CD4-positive, alpha-beta T cell (primary cell): ENCODE measurements around the gene NR5A1. TPM values are rescaled to one million over a fixed set of nuclear protein-coding genes. Genes with fewer than 3 reads are reported as not detected.

ENCODE experiments used
- ATAC-seq: fragments of 200-7000 bp; cut with Tn5 transposase; one replicate; pipeline ENCODE4 v1.10.0; 2022; ENCODE audit warnings: mild to moderate bottlenecking; ENCODE audit not compliant: poor library complexity
- CTCF ChIA-PET: fragments of 350-600 bp; sonication (Branson Sonifier 250); formaldehyde crosslinking; loops from one replicate; lab custom pipeline; 2021; ENCODE audit warnings: antibody characterized with exemption, inconsistent platforms; lab: Charles Lee
- POLR2A ChIA-PET: fragments of 350-600 bp; sonication (Branson Sonifier 250); formaldehyde crosslinking; loops from one replicate; lab custom pipeline; 2021; ENCODE audit warnings: antibody characterized with exemption, inconsistent platforms; lab: Charles Lee
- DNase-seq, 14 experiments: peaks; one replicate each; pipeline ENCODE4 v3.0.0-alpha.2; 2013 to 2020; ENCODE audit warnings: mixed read lengths in 2 of 14
- H3K27ac ChIP-seq, 2 donors: one replicate each; pipeline versions ENCODE4 v1.5.1 to v1.7.0; 2013; ENCODE audit warnings: low read length in 2 of 2, low read depth in 1 of 2, mild to moderate bottlenecking in 1 of 2
- H3K27me3 ChIP-seq, 2 experiments: 1 replicate in 1 of 2; 2 replicates in 1 of 2; pipeline versions ENCODE4 v1.6.1 to v1.7.0; 2013; ENCODE audit warnings: low read length in 2 of 2, control low read depth in 1 of 2, mild to moderate bottlenecking in 1 of 2, moderate library complexity in 1 of 2; ENCODE audit not compliant: insufficient read depth in 2 of 2, control insufficient read depth in 1 of 2
- H3K36me3 ChIP-seq: one replicate; pipeline ENCODE4 v1.6.1; 2013; ENCODE audit warnings: low read length, control low read depth; ENCODE audit not compliant: insufficient read depth
- H3K4me1 ChIP-seq: one replicate; pipeline ENCODE4 v1.6.1; 2013; ENCODE audit warnings: low read length, control low read depth; ENCODE audit not compliant: insufficient read depth
- H3K4me3 ChIP-seq: one replicate; pipeline ENCODE4 v1.5.1; 2013; ENCODE audit warnings: mild to moderate bottlenecking, low read length, moderate library complexity
- H3K9me3 ChIP-seq, 2 experiments: 1 replicate in 1 of 2; 2 replicates in 1 of 2; pipeline versions ENCODE4 v1.6.1 to v1.7.0; 2013; ENCODE audit warnings: low read length in 2 of 2, mild to moderate bottlenecking in 2 of 2, control low read depth in 1 of 2, moderate library complexity in 1 of 2; ENCODE audit not compliant: control insufficient read depth in 1 of 2, insufficient read depth in 1 of 2
- H3K27ac Mint-ChIP-seq: one replicate; pipeline ENCODE4 v1.8.0; 2020; ENCODE audit warnings: mixed read lengths
- H3K27me3 Mint-ChIP-seq: one replicate; pipeline ENCODE4 v1.8.0; 2021; ENCODE audit warnings: mixed read lengths
- H3K36me3 Mint-ChIP-seq: one replicate; pipeline ENCODE4 v1.8.0; 2021; ENCODE audit warnings: low read depth, mixed read lengths
- H3K4me1 Mint-ChIP-seq: one replicate; pipeline ENCODE4 v1.8.0; 2021; ENCODE audit warnings: low read depth, mixed read lengths
- H3K4me3 Mint-ChIP-seq: one replicate; pipeline ENCODE4 v1.8.0; 2020; ENCODE audit warnings: mild to moderate bottlenecking, mixed read lengths
- H3K9me3 Mint-ChIP-seq: one replicate; pipeline ENCODE4 v1.8.0; 2020; ENCODE audit warnings: mixed read lengths
- CTCF ChIP-seq: fragments of 200-600 bp; IDR thresholded peaks from one replicate; pipeline ENCODE4 v1.8.0; 2022; ENCODE audit warnings: antibody characterized with exemption, mild to moderate bottlenecking
- intact Hi-C, 2 experiments: fragments of 100-400 bp; cut with DNase I in 1 of 2; cut with micrococcal nuclease in 1 of 2; formaldehyde crosslinking; loops; one replicate each; pipeline versions ENCODE4 v1.15.1 to v1.9.0; 2023 to 2025; cut with DNase I, micrococcal nuclease
- total RNA-seq, 174 experiments: library from RNA in 2 of 174; stranded (reverse) in 2 of 174; gene quantifications; one replicate each; pipeline ENCODE4 v1.2.3 and lab custom pipeline; 2021 to 2026

NR5A1 gene
- total RNA-seq, 2 experiments from 2014 or later = not detected

DNA sequence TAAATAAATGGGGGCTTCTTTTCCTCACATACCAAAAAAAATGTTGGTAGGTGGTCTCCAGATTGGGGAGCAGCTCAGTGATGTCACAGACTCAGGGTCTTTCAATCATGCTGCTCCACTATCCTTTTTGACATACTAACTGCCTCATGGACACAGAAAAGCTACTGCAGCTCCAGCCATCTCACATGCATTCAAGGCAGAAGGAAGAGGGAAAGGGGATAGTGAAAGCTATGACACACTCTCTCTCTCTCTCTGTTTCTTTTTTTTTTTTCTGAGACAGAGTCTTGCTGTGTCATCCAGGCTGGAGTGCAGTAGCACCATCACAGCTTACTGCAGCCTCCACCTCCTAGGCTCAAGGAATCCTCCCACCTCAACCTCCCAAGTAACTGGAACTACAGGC lies 64.8 kb downstream of the NR5A1 start:
- DNase-seq (no peak), ATAC-seq (no peak)
- intact Hi-C loops = no loop called here
- peaks cover 54% of the 10 kb centered on the region for H3K27me3 Mint-ChIP-seq
- H3K36me3 ChIP-seq = no peaks in the 10 kb centered on the region
- ChIA-PET POLR2A (no interaction called here), CTCF (no interaction called here)
- peaks cover 3 to 26% of the 10 kb centered on the region in 2 experiments for H3K9me3 ChIP-seq
- TF ChIP-seq CTCF = no peak
- H3K9me3 Mint-ChIP-seq = no peaks in the 10 kb centered on the region
- no peak overlapping the region for H3K27ac Mint-ChIP-seq
- no peak overlapping the region for H3K4me3 Mint-ChIP-seq
- no peaks in the 10 kb centered on the region for H3K36me3 Mint-ChIP-seq
- no peak overlapping the region for H3K4me3 ChIP-seq
- no peaks in the 10 kb centered on the region for H3K4me1 Mint-ChIP-seq
- no peaks in the 10 kb centered on the region for H3K4me1 ChIP-seq
- no peak overlapping the region for H3K27ac ChIP-seq
- H3K27me3 ChIP-seq = peaks cover 7 to 10% of the 10 kb centered on the region in 2 experiments

GRCh38 chr9:124441291-124441690 lies 65.9 kb downstream of the NR5A1 start:
- intact Hi-C loops = no loop called here
- no peak overlapping the region for H3K4me3 ChIP-seq
- Mint-ChIP-seq H3K27me3 (peaks cover 49% of the 10 kb centered on the region), H3K9me3 (no peaks in the 10 kb centered on the region), H3K36me3 (no peaks in the 10 kb centered on the region), H3K27ac (no peak overlapping the region), H3K4me3 (no peak overlapping the region), H3K4me1 (no peaks in the 10 kb centered on the region)
- ChIA-PET CTCF (no interaction called here), POLR2A (no interaction called here)
- TF ChIP-seq CTCF = no peak
- peaks cover 7 to 10% of the 10 kb centered on the region in 2 experiments for H3K27me3 ChIP-seq
- H3K36me3 ChIP-seq = no peaks in the 10 kb centered on the region
- H3K9me3 ChIP-seq = peaks cover 3 to 26% of the 10 kb centered on the region in 2 experiments
- ATAC-seq = no peak
- no peak overlapping the region for H3K27ac ChIP-seq
- no peaks in the 10 kb centered on the region for H3K4me1 ChIP-seq
- DNase-seq = no peak

- Histone ChIP-seq H3K27me3 (peaks cover 7 to 10% of the 10 kb centered on the region in 2 experiments), H3K4me3 (no peak overlapping the region), H3K27ac (no peak overlapping the region), H3K9me3 (peaks cover 3 to 26% of the 10 kb centered on the region in 2 experiments), H3K4me1 (no peaks in the 10 kb centered on the region), H3K36me3 (no peaks in the 10 kb centered on the region)
- intact Hi-C loops = no loop called here
- CTCF ChIA-PET = no interaction called here
- DNase-seq = no peak
- Mint-ChIP-seq H3K36me3 (no peaks in the 10 kb centered on the region), H3K4me1 (no peaks in the 10 kb centered on the region), H3K9me3 (no peaks in the 10 kb centered on the region), H3K27ac (no peak overlapping the region), H3K4me3 (no peak overlapping the region), H3K27me3 (peaks cover 46% of the 10 kb centered on the region)
- ATAC-seq = no peak
- POLR2A ChIA-PET = no interaction called here
- no peak for TF ChIP-seq CTCF
These were observed 66.4 kb downstream of the NR5A1 start for GRCh38 chr9:124440786-124441185.
